Caco-2 (cell line): ENCODE data around the gene CCRL2. TPM values are rescaled to one million over a fixed set of nuclear protein-coding genes. Genes with fewer than 3 reads are reported as not detected.

ENCODE experiments used
- BruUV-seq: library from RNA; stranded (reverse); fragments of 400-500 nt; replicated peaks from 2 replicates; lab custom pipeline; 2021; lab: Mats Ljungman, UMichigan
- CTCF ChIA-PET: fragments of 300-600 bp; sonication (Branson Sonifier 250); formaldehyde crosslinking; loops from one replicate; lab custom pipeline; 2022; ENCODE audit warnings: antibody characterized with exemption; lab: Charles Lee
- POLR2A ChIA-PET: fragments of 300-600 bp; sonication (Branson Sonifier 250); formaldehyde crosslinking; loops from one replicate; lab custom pipeline; 2022; ENCODE audit warnings: antibody characterized with exemption; lab: Charles Lee
- DNase-seq, 2 experiments: peaks; one replicate each; pipeline versions ENCODE4 v3.0.0 to v3.0.0-alpha.2; 2020 to 2022
- H3K27me3 ChIP-seq: replicated peaks from 2 replicates; pipeline ENCODE4 v1.6.0; 2011; ENCODE audit warnings: low read length; ENCODE audit not compliant: control insufficient read depth, insufficient read depth
- H3K36me3 ChIP-seq: 2 replicates; pipeline ENCODE4 v1.5.1; 2011; ENCODE audit warnings: low read length; ENCODE audit not compliant: control insufficient read depth, insufficient read depth
- H3K4me1 ChIP-seq: fragments of 250-450 bp; sonication (Bioruptor Pico); 2 replicates; pipeline ENCODE4 v1.5.1; 2020; ENCODE audit warnings: mild to moderate bottlenecking
- H3K4me3 ChIP-seq: 2 replicates; pipeline ENCODE4 v1.5.1; 2011; ENCODE audit warnings: low read depth, mild to moderate bottlenecking, control low read depth, low read length
- H3K9me3 ChIP-seq: fragments of 250-450 bp; sonication (Bioruptor Pico); 2 replicates; pipeline ENCODE4 v1.5.1; 2020; ENCODE audit warnings: mild to moderate bottlenecking, moderate library complexity
- H3K27ac Mint-ChIP-seq: one replicate; pipeline ENCODE4 v1.8.0; 2022; ENCODE audit warnings: mixed read lengths; ENCODE audit not compliant: unreplicated experiment
- H3K27me3 Mint-ChIP-seq: one replicate; pipeline ENCODE4 v1.8.0; 2022; ENCODE audit warnings: mixed read lengths; ENCODE audit not compliant: insufficient read depth, unreplicated experiment
- H3K36me3 Mint-ChIP-seq: one replicate; pipeline ENCODE4 v1.8.0; 2022; ENCODE audit warnings: mild to moderate bottlenecking, mixed read lengths; ENCODE audit not compliant: insufficient read depth, unreplicated experiment
- H3K4me1 Mint-ChIP-seq: one replicate; pipeline ENCODE4 v1.8.0; 2022; ENCODE audit warnings: low read depth, mixed read lengths; ENCODE audit not compliant: unreplicated experiment
- H3K4me3 Mint-ChIP-seq: one replicate; pipeline ENCODE4 v1.8.0; 2022; ENCODE audit warnings: mild to moderate bottlenecking, moderate library complexity, mixed read lengths; ENCODE audit not compliant: unreplicated experiment
- H3K9me3 Mint-ChIP-seq: one replicate; pipeline ENCODE4 v1.8.0; 2022; ENCODE audit warnings: mixed read lengths; ENCODE audit not compliant: unreplicated experiment
- CTCF ChIP-seq, 2 experiments: fragments of 200-600 bp in 1 of 2; IDR thresholded peaks; 1 replicate in 1 of 2; 2 replicates in 1 of 2; pipeline versions ENCODE4 v1.5.1 to v1.8.0; 2011 to 2022; ENCODE audit warnings: antibody characterized with exemption in 1 of 2, control low read depth in 1 of 2, inconsistent platforms in 1 of 2, low read depth in 1 of 2, low read length in 1 of 2, mild to moderate bottlenecking in 1 of 2, moderate library complexity in 1 of 2; ENCODE audit not compliant: insufficient read depth in 1 of 2, severe bottlenecking in 1 of 2, unreplicated experiment in 1 of 2
- intact Hi-C: fragments of 100-400 bp; cut with micrococcal nuclease; formaldehyde crosslinking; loops from one replicate; pipeline ENCODE4 v1.10.0; 2022; ENCODE audit not compliant: unreplicated experiment
- total RNA-seq: library from RNA; stranded (reverse); gene quantifications from 2 replicates; pipeline ENCODE4 v1.2.3, GENCODE V29; 2022

CCRL2 gene
- total RNA-seq, 1 experiment from 2014 or later: 1.0 TPM

DNA sequence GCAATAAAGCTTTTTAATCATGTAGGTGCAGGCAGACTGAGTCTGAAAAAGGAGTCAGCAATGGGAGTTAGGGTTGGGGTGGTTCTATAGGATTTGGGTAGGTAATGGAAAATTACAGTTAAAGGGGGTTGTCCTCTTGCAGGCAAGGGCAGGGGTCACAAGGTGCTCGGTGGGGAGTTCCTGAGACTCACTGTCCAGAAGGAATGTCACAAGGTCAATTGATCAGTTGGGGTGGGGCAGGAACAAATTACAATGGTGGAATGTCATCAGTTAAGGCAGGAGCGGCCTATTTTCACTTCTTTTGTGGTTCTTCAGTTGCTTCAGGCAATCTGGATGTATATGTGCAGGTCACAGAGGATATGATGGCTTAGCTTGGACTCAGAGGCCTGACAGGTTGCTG is 14.0 kb upstream of the CCRL2 start:
- Mint-ChIP-seq H3K36me3 (peaks cover 5% of the 10 kb centered on the region), H3K4me1 (peaks cover 24% of the 10 kb centered on the region), H3K9me3 (no peaks in the 10 kb centered on the region), H3K4me3 (no peak overlapping the region), H3K27me3 (no peaks in the 10 kb centered on the region), H3K27ac (peak overlapping the region; percentile 1)
- peaks cover 8% of the 10 kb centered on the region; the same call in 1 of the 2 replicates for H3K4me1 ChIP-seq
- no peak for DNase-seq
- no TSS peak for BruUV-seq
- no peaks in the 10 kb centered on the region for H3K9me3 ChIP-seq
- no peak for TF ChIP-seq CTCF (IDR thresholded peaks at IDR 0.05; ENCODE audit: insufficient read depth in 1 of 2, low read depth in 1 of 2, low read length in 1 of 2, severe bottlenecking in 1 of 2, unreplicated experiment in 1 of 2)
- intact Hi-C loops: no loop called here
- CTCF ChIA-PET: no interaction called here
- H3K4me3 ChIP-seq: no peak overlapping the region
- POLR2A ChIA-PET: no interaction called here
- H3K27me3 ChIP-seq: no peaks in the 10 kb centered on the region
- H3K36me3 ChIP-seq: no peaks in the 10 kb centered on the region

DNA sequence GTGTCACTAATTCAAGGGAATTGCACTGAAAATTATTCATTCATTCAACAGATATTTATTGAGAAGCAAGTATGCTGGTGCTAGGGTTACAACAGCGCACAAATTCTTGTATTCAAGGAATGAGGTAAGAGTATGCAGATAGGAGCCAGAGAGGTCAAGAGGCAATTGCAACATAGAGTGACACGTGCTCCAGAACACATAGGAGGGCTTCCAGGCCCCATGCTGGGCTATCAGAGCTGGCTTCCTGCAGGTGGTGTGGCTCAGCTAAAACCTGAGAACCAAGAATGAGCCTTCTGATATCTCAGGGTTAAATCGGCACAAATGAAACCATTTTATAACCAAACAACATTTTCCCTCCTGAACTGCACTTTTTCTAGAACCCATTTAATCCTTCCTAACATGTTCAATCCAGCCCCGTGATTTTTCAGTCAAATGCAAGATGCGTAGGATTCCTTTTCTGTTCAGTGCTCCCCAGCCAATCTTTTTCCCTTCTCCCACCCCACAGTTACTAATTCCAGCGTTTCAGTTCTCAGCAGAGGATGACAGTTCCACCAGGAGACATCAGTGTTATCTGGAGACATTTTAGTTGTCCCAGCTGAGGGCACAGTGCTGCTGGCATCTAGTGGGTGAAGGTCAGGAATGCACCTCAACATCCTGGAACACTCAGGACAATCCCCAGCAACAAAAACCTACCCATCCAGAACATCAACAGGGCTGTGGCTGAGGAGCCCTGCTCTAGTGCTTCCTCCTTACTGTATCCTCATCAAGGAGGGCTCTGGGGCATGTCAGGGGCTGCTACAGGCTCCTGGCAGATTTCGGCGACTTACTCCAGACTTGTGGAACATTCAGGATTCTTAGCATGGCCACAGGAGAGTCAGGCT is 13.3 kb upstream of the CCRL2 start:
- Mint-ChIP-seq H3K4me3 (no peak overlapping the region), H3K4me1 (peaks cover 24% of the 10 kb centered on the region), H3K27ac (no peak overlapping the region), H3K27me3 (no peaks in the 10 kb centered on the region), H3K36me3 (peaks cover 5% of the 10 kb centered on the region), H3K9me3 (no peaks in the 10 kb centered on the region)
- Histone ChIP-seq H3K36me3 (no peaks in the 10 kb centered on the region), H3K4me1 (peaks cover 8% of the 10 kb centered on the region; the same call in 1 of the 2 replicates), H3K27me3 (no peaks in the 10 kb centered on the region), H3K4me3 (no peak overlapping the region), H3K9me3 (no peaks in the 10 kb centered on the region)
- no peak for TF ChIP-seq CTCF (IDR thresholded peaks at IDR 0.05; ENCODE audit: insufficient read depth in 1 of 2, low read depth in 1 of 2, low read length in 1 of 2, severe bottlenecking in 1 of 2, unreplicated experiment in 1 of 2)
- ChIA-PET CTCF (no interaction called here), POLR2A (no interaction called here)
- intact Hi-C loops: no loop called here
- no TSS peak for BruUV-seq
- peak; percentile 40 to 59 for DNase-seq

DNA sequence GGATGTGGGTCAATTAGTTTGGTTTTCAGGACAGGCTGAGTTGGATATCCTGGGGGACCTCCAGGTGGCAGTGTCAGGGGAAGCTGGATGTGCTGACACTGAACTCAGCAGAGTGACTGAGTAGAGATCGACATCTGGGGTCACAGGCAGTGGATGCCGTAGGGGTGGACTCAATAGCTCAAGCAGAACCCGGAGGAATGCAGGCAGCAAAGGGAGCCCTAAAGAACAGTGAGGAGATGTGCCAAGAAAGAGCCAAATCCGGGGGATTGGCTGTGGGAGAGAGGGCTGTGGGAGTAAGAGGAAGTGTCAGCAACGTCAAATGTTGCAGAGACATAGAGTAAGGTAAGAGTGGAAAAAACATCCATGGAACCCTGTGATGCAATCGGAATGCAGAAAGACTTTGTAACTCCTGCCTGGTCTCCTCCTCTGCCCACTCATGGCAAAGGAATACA is 11.8 kb upstream of the CCRL2 start:
- peaks cover 24% of the 10 kb centered on the region for H3K4me1 Mint-ChIP-seq
- H3K9me3 Mint-ChIP-seq: no peaks in the 10 kb centered on the region
- POLR2A ChIA-PET: no interaction called here
- H3K9me3 ChIP-seq: no peaks in the 10 kb centered on the region
- H3K27ac Mint-ChIP-seq: peak overlapping the region; percentile 6
- CTCF ChIA-PET: no interaction called here
- no peak overlapping the region for H3K4me3 Mint-ChIP-seq
- TF ChIP-seq CTCF (IDR thresholded peaks at IDR 0.05; ENCODE audit: insufficient read depth in 1 of 2, low read depth in 1 of 2, low read length in 1 of 2, severe bottlenecking in 1 of 2, unreplicated experiment in 1 of 2): peak in 1 of 2 experiments; percentile 19
- H3K4me1 ChIP-seq: peaks cover 8% of the 10 kb centered on the region
- no peaks in the 10 kb centered on the region for H3K27me3 Mint-ChIP-seq
- intact Hi-C loops: no loop called here
- DNase-seq: no peak
- no peaks in the 10 kb centered on the region for H3K27me3 ChIP-seq
- no TSS peak for BruUV-seq
- H3K36me3 Mint-ChIP-seq: peaks cover 5% of the 10 kb centered on the region
- H3K36me3 ChIP-seq: no peaks in the 10 kb centered on the region
- no peak overlapping the region for H3K4me3 ChIP-seq
